Activated T-helper 17 cell treated with anti-CD3 and anti-CD28 coated beads, Interleukin-2, amount 50 U/mL, for 72 hours (primary cell): ENCODE measurements around the gene ETFA. TPM values are rescaled to one million over a fixed set of nuclear protein-coding genes. Genes with fewer than 3 reads are reported as not detected.

Experiments
- ATAC-seq: fragments of 150-1000 bp; cut with Tn5 transposase; replicated peaks from 2 replicates; pipeline ENCODE4 v1.10.0; 2021; ENCODE audit warnings: mild to moderate bottlenecking, moderate library complexity
- H3K27ac Mint-ChIP-seq: one replicate; pipeline ENCODE4 v1.8.0; 2022; ENCODE audit warnings: mixed read lengths
- H3K27me3 Mint-ChIP-seq: one replicate; pipeline ENCODE4 v1.8.0; 2022; ENCODE audit warnings: mixed read lengths
- H3K36me3 Mint-ChIP-seq: one replicate; pipeline ENCODE4 v1.8.0; 2022; ENCODE audit warnings: low read depth, mild to moderate bottlenecking, mixed read lengths
- H3K4me1 Mint-ChIP-seq: one replicate; pipeline ENCODE4 v1.8.0; 2022; ENCODE audit warnings: mixed read lengths
- H3K4me3 Mint-ChIP-seq: one replicate; pipeline ENCODE4 v1.8.0; 2022; ENCODE audit warnings: mild to moderate bottlenecking, mixed read lengths
- H3K9me3 Mint-ChIP-seq: one replicate; pipeline ENCODE4 v1.8.0; 2022; ENCODE audit warnings: mixed read lengths
- total RNA-seq, 2 donors: library from RNA; stranded (reverse); gene quantifications; one replicate each; pipeline ENCODE4 v1.2.3, GENCODE V29; 2022

The ETFA gene
- total RNA-seq, 2 donors from 2014 or later = 113 to 185 TPM

GRCh38 chr15:76169911-76170800 lies 141.1 kb downstream of the ETFA start:
- H3K27ac Mint-ChIP-seq = no peak overlapping the region
- no peaks in the 10 kb centered on the region for H3K9me3 Mint-ChIP-seq

GRCh38 chr15:76169018-76169417 lies 142.3 kb downstream of the ETFA start:
- Mint-ChIP-seq H3K27me3 (no peaks in the 10 kb centered on the region), H3K36me3 (no peaks in the 10 kb centered on the region), H3K9me3 (no peaks in the 10 kb centered on the region), H3K27ac (no peak overlapping the region), H3K4me1 (no peaks in the 10 kb centered on the region), H3K4me3 (no peak overlapping the region)
- ATAC-seq = peak; percentile 29

More at GRCh38 chr15:76169911-76170800, 141.1 kb downstream of the ETFA start:
- H3K36me3 Mint-ChIP-seq = no peaks in the 10 kb centered on the region
- ATAC-seq = no peak
- no peaks in the 10 kb centered on the region for H3K27me3 Mint-ChIP-seq
- H3K4me3 Mint-ChIP-seq = no peak overlapping the region
- no peaks in the 10 kb centered on the region for H3K4me1 Mint-ChIP-seq

- H3K9me3 Mint-ChIP-seq = no peaks in the 10 kb centered on the region
- H3K27me3 Mint-ChIP-seq = no peaks in the 10 kb centered on the region
- H3K4me1 Mint-ChIP-seq = no peaks in the 10 kb centered on the region
- H3K4me3 Mint-ChIP-seq = no peak overlapping the region
- no peak overlapping the region for H3K27ac Mint-ChIP-seq
- no peak for ATAC-seq
- H3K36me3 Mint-ChIP-seq = no peaks in the 10 kb centered on the region
Measured at GRCh38 chr15:76168237-76168984, 142.9 kb downstream of the ETFA start.

GRCh38 chr15:76165951-76166350 lies 145.3 kb downstream of the ETFA start:
- H3K4me1 Mint-ChIP-seq = no peaks in the 10 kb centered on the region
- H3K4me3 Mint-ChIP-seq = no peak overlapping the region
- no peak overlapping the region for H3K27ac Mint-ChIP-seq
- no peaks in the 10 kb centered on the region for H3K36me3 Mint-ChIP-seq
- H3K27me3 Mint-ChIP-seq = no peaks in the 10 kb centered on the region
- no peak for ATAC-seq
- H3K9me3 Mint-ChIP-seq = no peaks in the 10 kb centered on the region

Other genes starting within 250 kb of the ETFA start
- under 1 TPM in 1 of 2 donors, not detected in 1; 0.35 TPM for gene ISL2, start 25.3 kb upstream of the ETFA start, total RNA-seq